DMS79 (cell line): ENCODE measurements around the gene CD109.
"Not testable (repeated sequence)": the region's sequence is repeated elsewhere in the genome, so short reads cannot be mapped to it uniquely, and the experiment has no call there.

Source experiments
- DNase-seq: peaks from one replicate; lab custom pipeline; 2025; lab: John Stamatoyannopoulos, UW

CD109 gene

DNA sequence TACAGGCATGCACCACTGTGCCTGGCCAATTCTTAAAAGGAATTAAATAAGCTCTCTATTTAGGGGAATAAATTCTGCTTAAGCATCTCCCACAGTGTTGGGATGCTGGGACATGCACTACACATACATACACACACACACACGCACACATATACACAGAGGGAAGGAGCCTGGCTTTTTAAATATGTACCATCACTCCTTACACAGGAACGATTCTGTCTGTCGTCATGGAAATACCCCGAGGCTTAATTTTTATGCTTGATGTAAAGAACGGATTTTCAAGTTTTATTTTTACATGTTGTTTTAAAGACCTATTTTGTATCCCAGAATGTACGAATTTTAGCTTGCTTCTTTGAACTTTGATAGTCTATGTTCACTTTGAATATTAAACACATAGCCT is 95.3 kb downstream of the CD109 start:
- DNase-seq: no peak

GRCh38 chr6:73792738-73793137 is 96.7 kb downstream of the CD109 start:
- no peak for DNase-seq

DNA sequence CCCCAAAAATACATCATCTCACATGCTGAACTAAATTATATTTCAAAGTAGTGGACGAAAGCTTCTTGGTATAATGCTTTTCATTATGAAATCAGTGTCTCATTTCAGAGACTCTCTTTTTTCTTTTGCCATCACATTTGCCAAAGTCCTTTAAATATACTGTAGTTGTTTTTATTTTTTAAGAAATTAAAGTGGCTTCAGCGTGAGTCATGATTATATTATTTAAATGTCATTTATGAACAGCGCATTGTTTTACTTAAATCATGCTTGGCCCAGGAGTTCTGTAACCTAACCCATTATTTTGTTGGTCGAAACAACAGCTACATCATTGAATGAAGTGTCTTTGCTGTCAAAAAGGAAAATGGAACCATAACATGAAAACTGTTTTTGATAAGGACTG is 100.9 kb downstream of the CD109 start:
- DNase-seq: no peak

DNA sequence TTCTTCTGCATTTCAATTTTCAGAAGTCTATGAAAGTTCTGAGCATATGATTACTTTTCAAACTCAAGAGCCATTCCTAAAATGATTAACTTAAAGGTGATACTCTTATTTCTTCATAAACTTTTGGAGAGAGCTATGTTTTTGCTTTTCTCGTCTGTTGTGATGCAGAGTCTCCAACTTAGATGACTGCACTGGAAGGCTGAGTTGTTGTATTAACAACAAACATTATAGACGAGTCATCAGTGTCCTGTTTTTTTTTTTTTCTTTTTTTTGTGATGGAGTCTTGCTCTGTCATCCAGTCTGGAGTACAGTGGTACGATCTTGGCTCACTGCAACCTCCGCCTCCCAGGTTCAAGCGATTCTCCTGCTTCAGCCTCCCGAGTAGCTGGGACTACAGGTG is 101.9 kb downstream of the CD109 start:
- DNase-seq: no peak

DNA sequence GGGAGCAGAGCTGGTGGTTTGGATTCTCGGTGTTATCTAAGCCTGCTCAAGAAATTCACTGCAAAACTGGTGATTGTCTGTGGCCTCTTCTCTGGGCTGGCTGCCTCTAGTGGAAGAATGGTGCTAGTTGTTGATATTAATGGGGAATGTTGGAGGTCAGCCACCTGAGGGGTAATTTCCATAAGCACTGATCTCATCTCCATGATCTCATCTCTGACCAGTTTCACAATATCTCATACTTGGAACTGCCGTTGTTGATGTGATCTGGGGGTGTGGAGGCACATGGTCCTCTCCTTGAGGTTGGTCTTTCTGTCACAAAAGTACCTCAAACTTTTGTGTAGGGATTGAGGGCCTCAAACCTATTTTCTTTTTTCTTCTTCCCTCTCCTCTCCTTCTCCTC is 102.6 kb downstream of the CD109 start:
- no peak for DNase-seq

DNA sequence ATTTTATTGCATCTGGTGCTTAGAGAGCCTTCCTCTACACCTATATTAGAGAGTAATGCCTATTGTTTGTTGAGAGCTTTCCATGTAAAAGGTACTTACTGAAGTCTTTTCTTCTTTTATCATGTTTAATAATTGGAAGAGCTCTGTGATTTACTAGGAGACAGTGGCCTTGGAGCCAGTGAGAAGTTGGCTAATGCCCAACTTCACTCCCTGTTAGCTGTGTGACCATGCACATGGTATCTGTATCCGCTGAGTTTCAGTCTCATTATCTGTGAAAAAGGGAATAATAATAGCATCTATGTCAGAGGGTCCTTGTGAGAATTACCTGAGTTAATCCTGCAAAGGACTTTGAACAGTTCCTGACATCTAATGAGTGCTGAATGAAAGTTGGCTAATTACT is 105.0 kb downstream of the CD109 start:
- no peak for DNase-seq

- no peak for DNase-seq
These were observed 105.8 kb downstream of the CD109 start for GRCh38 chr6:73801652-73802268.

DNA sequence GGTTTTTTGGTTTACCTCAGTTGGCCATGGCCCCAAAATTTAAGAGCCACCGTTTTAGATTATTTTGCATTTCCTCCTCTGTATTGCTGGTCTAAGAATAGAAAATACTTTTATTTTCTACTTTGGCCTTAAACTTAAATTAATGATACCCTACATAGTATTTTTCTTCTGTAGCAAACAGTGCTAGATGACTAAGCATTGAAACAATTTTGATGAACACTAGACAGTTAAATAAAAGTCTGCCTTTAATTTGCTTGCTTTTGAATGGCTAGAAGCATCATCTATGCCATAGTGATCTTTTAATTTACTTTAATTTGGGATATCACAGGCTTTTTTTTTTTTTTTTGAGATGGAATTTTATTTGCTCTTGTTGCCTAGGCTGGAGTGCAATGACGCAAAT is 106.4 kb downstream of the CD109 start:
- no peak for DNase-seq

GRCh38 chr6:73803562-73804241 is 107.7 kb downstream of the CD109 start:
- DNase-seq: no peak

GRCh38 chr6:73805221-73805620 is 109.2 kb downstream of the CD109 start:
- DNase-seq: not testable (repeated sequence)

DNA sequence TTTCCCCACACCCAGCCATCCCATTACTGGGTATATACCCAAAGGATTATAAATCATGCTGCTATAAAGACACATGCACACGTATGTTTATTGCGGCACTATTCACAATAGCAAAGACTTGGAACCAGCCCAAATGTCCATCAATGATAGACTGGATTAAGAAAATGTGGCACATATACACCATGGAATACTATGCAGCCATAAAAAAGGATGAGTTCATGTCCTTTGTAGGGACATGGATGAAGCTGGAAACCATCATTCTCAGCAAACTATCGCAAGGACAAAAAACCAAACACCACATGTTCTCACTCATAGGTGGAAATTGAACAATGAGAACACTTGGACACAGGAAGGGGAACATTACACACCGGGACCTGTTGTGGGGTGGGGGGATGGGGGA is 110.0 kb downstream of the CD109 start:
- not testable (repeated sequence) for DNase-seq

- DNase-seq: no peak
These were observed 115.7 kb downstream of the CD109 start for GRCh38 chr6:73811706-73812105.

- no peak for DNase-seq
These were observed 121.2 kb downstream of the CD109 start for GRCh38 chr6:73817253-73817652.

DNA sequence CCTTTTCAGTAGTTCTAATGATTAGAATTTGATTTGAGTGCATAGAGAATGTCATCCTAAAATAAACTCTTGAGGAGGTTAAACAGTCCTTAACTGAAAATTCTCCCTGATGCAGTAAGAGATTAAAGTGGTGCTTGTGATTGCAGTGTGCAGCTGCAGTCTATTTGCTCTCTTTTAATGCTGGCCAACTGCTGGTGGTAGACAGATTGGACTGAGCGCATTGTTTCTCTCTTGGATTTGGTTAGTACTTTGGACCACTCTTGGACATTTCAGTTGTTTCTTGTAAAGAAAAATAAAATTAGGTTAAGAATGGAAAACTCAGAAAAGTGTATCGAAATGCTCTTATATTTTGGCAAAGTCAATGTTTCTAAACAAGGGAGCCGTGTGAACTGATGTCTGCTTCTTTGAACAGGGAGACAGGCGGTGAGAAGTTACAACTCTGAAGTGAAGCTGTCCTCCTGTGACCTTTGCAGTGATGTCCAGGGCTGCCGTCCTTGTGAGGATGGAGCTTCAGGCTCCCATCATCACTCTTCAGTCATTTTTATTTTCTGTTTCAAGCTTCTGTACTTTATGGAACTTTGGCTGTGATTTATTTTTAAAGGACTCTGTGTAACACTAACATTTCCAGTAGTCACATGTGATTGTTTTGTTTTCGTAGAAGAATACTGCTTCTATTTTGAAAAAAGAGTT is 127.2 kb downstream of the CD109 start:
- peak; percentile 65 for DNase-seq

- DNase-seq: no peak
These were observed 127.8 kb downstream of the CD109 start for GRCh38 chr6:73823832-73824231.

DNA sequence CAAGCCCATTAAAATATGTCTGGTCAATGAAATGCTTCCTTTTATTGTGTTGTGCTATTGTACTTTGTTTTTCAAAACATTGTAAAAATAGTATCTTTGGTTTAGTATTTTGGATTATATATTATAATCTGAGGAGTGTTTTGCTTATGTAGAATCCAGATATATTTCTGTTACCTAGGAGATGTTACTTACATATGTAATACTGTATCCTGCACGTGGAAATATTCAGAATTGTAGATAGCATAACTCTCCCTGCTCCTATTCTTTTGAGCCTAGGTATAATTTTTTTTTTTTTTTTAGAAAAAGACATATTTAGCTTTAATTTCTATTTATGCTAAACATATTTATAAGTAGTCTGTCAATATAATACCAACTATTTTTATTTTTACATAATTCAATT is 130.6 kb downstream of the CD109 start:
- no peak for DNase-seq

- no peak for DNase-seq
These were observed 134.1 kb downstream of the CD109 start for GRCh38 chr6:73830119-73830518.

GRCh38 chr6:73832313-73832712 is 136.3 kb downstream of the CD109 start:
- DNase-seq: no peak

- not testable (repeated sequence) for DNase-seq
These were observed 148.7 kb downstream of the CD109 start for GRCh38 chr6:73844696-73845095.

GRCh38 chr6:73851048-73851447 is 155.0 kb downstream of the CD109 start:
- not testable (repeated sequence) for DNase-seq

- no peak for DNase-seq
These were observed 159.2 kb downstream of the CD109 start for GRCh38 chr6:73854998-73855718.

- no peak for DNase-seq
These were observed 161.4 kb downstream of the CD109 start for GRCh38 chr6:73857341-73857890.
